Upper lobe of right lung (tissue), 1 donor: ENCODE measurements around the gene TRABD2A. TPM values are rescaled to one million over a fixed set of nuclear protein-coding genes. Genes with fewer than 3 reads are reported as not detected.

ENCODE experiments used
- ATAC-seq: fragments of 200-7000 bp; cut with Tn5 transposase; one replicate; pipeline ENCODE4 v1.9.1; 2020; ENCODE audit warnings: mild to moderate bottlenecking, moderate library complexity
- DNase-seq: peaks from one replicate; pipeline ENCODE4 v3.0.0-alpha.2; 2020
- H3K27ac ChIP-seq: fragments of 200-600 bp; one replicate; pipeline ENCODE4 v1.8.0; 2022
- H3K27me3 ChIP-seq: fragments of 200-600 bp; one replicate; pipeline ENCODE4 v1.8.0; 2022; ENCODE audit warnings: mild to moderate bottlenecking
- H3K36me3 ChIP-seq: fragments of 200-600 bp; one replicate; pipeline ENCODE4 v1.8.0; 2022
- H3K4me1 ChIP-seq: fragments of 200-600 bp; one replicate; pipeline ENCODE4 v1.8.0; 2022
- H3K4me3 ChIP-seq: fragments of 200-600 bp; one replicate; pipeline ENCODE4 v1.8.0; 2022; ENCODE audit warnings: mild to moderate bottlenecking
- H3K9me3 ChIP-seq: fragments of 200-600 bp; one replicate; pipeline ENCODE4 v1.8.0; 2022
- CTCF ChIP-seq: fragments of 200-600 bp; IDR thresholded peaks from one replicate; pipeline ENCODE4 v1.8.0; 2022; ENCODE audit warnings: antibody characterized with exemption
- intact Hi-C: fragments of 100-400 bp; cut with DNase I; formaldehyde crosslinking; loops from one replicate; pipeline ENCODE4 v1.11.0; 2022
- total RNA-seq: library from RNA; stranded (reverse); fragmentation: NEBNext Ultra II Directional; extraction: Animal tissue kit (Norgen Biotek cat#: 25700); gene quantifications from one replicate; pipeline ENCODE4 v1.2.1, GENCODE V29; 2021
- donor health status: DM: no; HTN: yes; CAD: no; lungs with severe emphysema.

The TRABD2A gene
- total RNA-seq, 1 donor from 2014 or later, result 6.5 TPM

DNA sequence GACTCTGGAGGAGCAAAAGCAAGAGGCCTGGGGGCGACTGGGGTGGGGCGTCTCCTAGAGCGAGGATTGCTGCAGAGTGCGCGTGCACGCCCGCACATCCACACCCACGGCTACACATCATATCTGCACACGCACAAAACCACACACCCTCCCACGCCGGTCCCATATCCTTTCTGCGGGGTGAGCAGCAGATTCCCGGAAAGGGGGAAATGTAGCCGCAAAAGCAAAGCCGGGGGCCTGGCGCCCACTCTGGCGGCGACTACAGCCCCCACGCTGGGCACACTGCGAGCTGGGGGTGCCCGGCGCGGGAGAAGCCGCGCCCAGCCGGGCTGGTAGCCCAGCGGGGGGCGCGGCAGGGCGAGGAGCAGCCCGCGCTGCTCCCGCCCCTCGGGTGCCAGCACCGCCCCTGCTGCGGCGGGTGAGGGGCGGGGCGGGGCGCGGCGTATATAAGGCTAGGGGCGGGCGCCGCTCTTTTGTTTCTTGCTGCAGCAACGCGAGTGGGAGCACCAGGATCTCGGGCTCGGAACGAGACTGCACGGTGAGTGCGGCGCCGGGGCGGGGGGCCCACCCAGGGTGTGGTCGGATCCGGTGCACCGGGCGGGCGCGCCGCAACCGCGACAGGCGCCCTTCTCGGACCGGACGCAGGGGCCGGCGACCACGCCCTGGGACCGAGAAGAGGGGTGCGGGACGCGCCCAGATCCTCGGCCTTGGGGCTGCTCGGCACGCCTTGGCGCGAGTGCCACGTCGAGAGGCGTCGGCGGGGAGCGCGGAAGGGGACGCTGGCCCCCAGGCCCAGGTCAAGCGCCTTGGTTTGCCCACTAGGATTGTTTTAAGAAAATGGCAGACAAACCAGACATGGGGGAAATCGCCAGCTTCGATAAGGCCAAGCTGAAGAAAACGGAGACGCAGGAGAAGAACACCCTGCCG is 24.6 kb upstream of the TRABD2A start, which contains the start of gene TMSB10:
TSS of gene TMSB10 (plus strand) at position 476 of the 927 bp plus-strand sequence.
- peak; percentile 17 for TF ChIP-seq CTCF
- Histone ChIP-seq H3K4me3 (peak within 1 kb of the TSS; percentile 92), H3K4me1 (peaks cover 6% of the 10 kb centered on the region), H3K27me3 (no peaks in the 10 kb centered on the region), H3K36me3 (no peaks in the 10 kb centered on the region), H3K9me3 (no peaks in the 10 kb centered on the region), H3K27ac (peak within 1 kb of the TSS; percentile 99)
- ATAC-seq (peak; percentile 91), DNase-seq (peak; percentile 94)
- intact Hi-C loops, result no loop called here

DNA sequence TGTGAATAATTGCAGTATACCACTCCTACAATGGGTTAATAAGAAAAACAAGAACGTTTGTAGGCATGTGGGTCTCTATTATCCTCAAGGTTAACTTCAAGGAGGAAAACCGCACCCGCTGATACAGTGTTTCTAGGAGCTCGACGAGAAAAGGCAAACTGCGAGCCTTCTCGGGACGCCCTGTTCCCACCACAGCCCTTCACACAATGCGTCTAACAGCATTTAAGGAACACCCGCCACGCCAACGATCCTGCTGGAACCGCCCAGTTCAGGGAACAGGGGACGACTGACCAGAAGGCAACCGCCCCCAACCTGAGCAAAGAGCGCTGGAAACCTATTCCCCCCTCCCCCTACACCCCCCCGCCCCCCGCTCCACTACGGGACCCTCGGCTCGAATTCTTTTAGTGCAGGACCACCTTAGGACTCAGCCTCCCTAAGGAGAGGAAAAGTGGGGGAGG is 23.9 kb upstream of the TRABD2A start:
- Histone ChIP-seq H3K36me3 (no peaks in the 10 kb centered on the region), H3K9me3 (no peaks in the 10 kb centered on the region), H3K4me1 (peaks cover 6% of the 10 kb centered on the region), H3K27ac (peak overlapping the region; percentile 99), H3K27me3 (no peaks in the 10 kb centered on the region), H3K4me3 (peak overlapping the region; percentile 92)
- peak; percentile 68 for ATAC-seq
- TF ChIP-seq CTCF, result no peak
- DNase-seq, result peak; percentile 92
- intact Hi-C loops, result no loop called here

DNA sequence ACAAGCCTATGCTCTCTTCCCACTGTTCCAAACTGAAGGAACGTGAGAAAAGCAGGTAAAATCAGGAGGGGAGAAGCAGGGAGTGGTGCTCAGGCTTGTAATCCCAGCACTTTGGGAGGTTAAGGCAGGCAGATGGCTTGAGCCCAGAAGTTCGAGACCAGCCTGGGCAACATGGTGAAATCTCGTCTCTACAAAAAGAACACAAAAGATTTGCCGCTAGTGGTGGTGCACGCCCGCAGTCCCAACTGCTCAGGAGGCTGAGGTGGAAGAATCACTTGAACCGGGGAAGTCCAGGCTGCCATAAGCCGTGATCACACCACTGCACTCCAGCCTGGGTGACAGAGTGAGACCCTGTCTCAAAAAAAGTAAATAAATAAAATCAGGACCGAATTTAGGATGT is 23.3 kb upstream of the TRABD2A start:
- Histone ChIP-seq H3K27me3 (no peaks in the 10 kb centered on the region), H3K4me1 (peaks cover 7% of the 10 kb centered on the region), H3K4me3 (peak overlapping the region; percentile 92), H3K9me3 (no peaks in the 10 kb centered on the region), H3K27ac (peak overlapping the region; percentile 99), H3K36me3 (no peaks in the 10 kb centered on the region)
- intact Hi-C loops, result no loop called here
- no peak for TF ChIP-seq CTCF
- DNase-seq (no peak), ATAC-seq (no peak)

GRCh38 chr2:84902526-84902925 is 21.6 kb upstream of the TRABD2A start:
- Histone ChIP-seq H3K27ac (no peak overlapping the region), H3K9me3 (no peaks in the 10 kb centered on the region), H3K27me3 (no peaks in the 10 kb centered on the region), H3K4me1 (peaks cover 23% of the 10 kb centered on the region), H3K36me3 (no peaks in the 10 kb centered on the region), H3K4me3 (no peak overlapping the region)
- DNase-seq (no peak), ATAC-seq (no peak)
- intact Hi-C loops, result no loop called here
- TF ChIP-seq CTCF, result no peak

GRCh38 chr2:84901593-84902120 is 20.8 kb upstream of the TRABD2A start:
- no peak for TF ChIP-seq CTCF
- intact Hi-C loops, result no loop called here
- Histone ChIP-seq H3K27me3 (no peaks in the 10 kb centered on the region), H3K36me3 (no peaks in the 10 kb centered on the region), H3K4me3 (no peak overlapping the region), H3K27ac (no peak overlapping the region), H3K9me3 (no peaks in the 10 kb centered on the region), H3K4me1 (peaks cover 23% of the 10 kb centered on the region)
- DNase-seq, result no peak
- no peak for ATAC-seq
